Type B pancreatic cell (in vitro differentiated cells): ENCODE data around the gene ESYT2. TPM values are rescaled to one million over a fixed set of nuclear protein-coding genes. Genes with fewer than 3 reads are reported as not detected.

Experiments
- DNase-seq: peaks from one replicate; pipeline ENCODE4 v3.0.0; 2021; ENCODE audit warnings: mixed read lengths; ENCODE audit not compliant: unreplicated experiment; ENCODE audit errors: extremely low spot score
- H3K27ac Mint-ChIP-seq: 2 replicates; pipeline ENCODE4 v1.8.0; 2021; ENCODE audit warnings: mild to moderate bottlenecking, mixed read lengths
- H3K27me3 Mint-ChIP-seq: 2 replicates; pipeline ENCODE4 v1.8.0; 2021; ENCODE audit warnings: mixed read lengths
- H3K36me3 Mint-ChIP-seq: 2 replicates; pipeline ENCODE4 v1.8.0; 2021; ENCODE audit warnings: mixed read lengths
- H3K4me1 Mint-ChIP-seq: one replicate; pipeline ENCODE4 v1.8.0; 2021; ENCODE audit warnings: mixed read lengths; ENCODE audit not compliant: unreplicated experiment
- H3K4me3 Mint-ChIP-seq: 2 replicates; pipeline ENCODE4 v1.8.0; 2021; ENCODE audit warnings: mild to moderate bottlenecking, mixed read lengths
- H3K9me3 Mint-ChIP-seq: 2 replicates; pipeline ENCODE4 v1.8.0; 2021; ENCODE audit warnings: mixed read lengths
- CTCF ChIP-seq: fragments of 200-600 bp; sonication (generic); conservative IDR thresholded peaks from 2 replicates; pipeline ENCODE4 v1.5.0; 2021; ENCODE audit warnings: antibody characterized with exemption, mild to moderate bottlenecking
- total RNA-seq: library from RNA; stranded (reverse); gene quantifications from 2 replicates; pipeline ENCODE4 v1.2.1, GENCODE V29; 2021; ENCODE audit warnings: low replicate concordance

Gene ESYT2
- total RNA-seq, 1 donor from 2014 or later = 42.1 TPM

- Mint-ChIP-seq H3K4me1 (no peaks in the 10 kb centered on the region), H3K36me3 (peaks cover 14% of the 10 kb centered on the region), H3K27me3 (no peaks in the 10 kb centered on the region), H3K4me3 (no peak overlapping the region), H3K9me3 (no peaks in the 10 kb centered on the region), H3K27ac (no peak overlapping the region)
- DNase-seq = peak; percentile 43
- TF ChIP-seq CTCF = no peak
These were observed 87.1 kb downstream of the ESYT2 start for GRCh38 chr7:158742065-158742821.

DNA sequence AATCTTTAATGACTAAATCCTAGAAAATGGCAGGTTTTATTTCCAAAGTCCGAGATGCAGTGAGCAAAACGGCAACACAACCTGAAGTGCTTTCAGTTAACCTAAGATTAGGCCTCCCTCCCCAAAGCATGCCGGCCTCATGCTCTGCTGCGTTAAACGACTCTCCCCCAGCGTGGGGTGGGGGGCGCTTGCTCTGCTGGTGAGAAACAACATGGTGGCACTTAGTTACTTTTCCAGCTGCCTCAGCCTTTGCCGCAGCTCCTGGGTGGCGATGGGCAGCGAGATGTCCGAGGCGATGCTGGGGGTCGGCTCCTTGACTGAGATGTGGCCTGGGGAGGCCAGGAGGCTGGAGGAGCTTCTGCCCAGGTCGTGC, 88.0 kb downstream of the ESYT2 start:
- TF ChIP-seq CTCF = no peak
- Mint-ChIP-seq H3K4me1 (no peaks in the 10 kb centered on the region), H3K27ac (no peak overlapping the region)

GRCh38 chr7:158740657-158741293, 88.5 kb downstream of the ESYT2 start:
- Mint-ChIP-seq H3K4me3 (no peak overlapping the region), H3K36me3 (peaks cover 12% of the 10 kb centered on the region), H3K27ac (no peak overlapping the region)

More for the DNA sequence above, 88.0 kb downstream of the ESYT2 start:
- Mint-ChIP-seq H3K36me3 (peaks cover 13% of the 10 kb centered on the region), H3K9me3 (no peaks in the 10 kb centered on the region), H3K27me3 (no peaks in the 10 kb centered on the region), H3K4me3 (no peak overlapping the region)
- peak; percentile 44 for DNase-seq

GRCh38 chr7:158740013-158740656, 89.2 kb downstream of the ESYT2 start:
- no peak overlapping the region for H3K27ac Mint-ChIP-seq
- peak; percentile 51 for DNase-seq
- no peak overlapping the region for H3K4me3 Mint-ChIP-seq
- H3K27me3 Mint-ChIP-seq = no peaks in the 10 kb centered on the region
- no peak for TF ChIP-seq CTCF
- peaks cover 7% of the 10 kb centered on the region for H3K36me3 Mint-ChIP-seq
- no peaks in the 10 kb centered on the region for H3K9me3 Mint-ChIP-seq
- no peaks in the 10 kb centered on the region for H3K4me1 Mint-ChIP-seq

More at GRCh38 chr7:158740657-158741293, 88.5 kb downstream of the ESYT2 start:
- DNase-seq = no peak
- H3K27me3 Mint-ChIP-seq = no peaks in the 10 kb centered on the region
- TF ChIP-seq CTCF = no peak
- H3K9me3 Mint-ChIP-seq = no peaks in the 10 kb centered on the region
- no peaks in the 10 kb centered on the region for H3K4me1 Mint-ChIP-seq

DNA sequence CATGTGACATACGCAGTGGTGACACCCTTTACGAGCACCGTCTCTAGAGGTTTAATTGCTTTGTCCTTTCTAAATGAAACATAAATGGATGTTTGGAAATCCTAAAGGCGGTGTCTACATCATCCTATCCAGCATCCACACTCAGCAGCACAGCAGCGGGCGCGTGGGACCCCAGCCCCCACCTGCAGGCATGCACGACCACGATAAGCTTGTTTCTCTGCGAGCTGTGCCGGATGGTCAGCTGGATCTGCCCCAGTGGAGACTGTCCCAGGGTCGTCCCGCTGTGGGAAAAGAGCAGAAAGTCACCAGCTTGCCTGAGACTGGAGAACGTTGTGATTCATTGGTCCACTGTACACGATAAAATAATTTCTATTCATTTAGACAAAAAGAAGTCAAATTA, 90.5 kb downstream of the ESYT2 start:
- H3K27me3 Mint-ChIP-seq = no peaks in the 10 kb centered on the region
- no peak overlapping the region for H3K4me3 Mint-ChIP-seq
- no peak for TF ChIP-seq CTCF
- no peaks in the 10 kb centered on the region for H3K4me1 Mint-ChIP-seq
- no peaks in the 10 kb centered on the region for H3K9me3 Mint-ChIP-seq
- DNase-seq = peak; percentile 36
- peaks cover 18% of the 10 kb centered on the region for H3K36me3 Mint-ChIP-seq
- H3K27ac Mint-ChIP-seq = no peak overlapping the region
